Prostate gland (tissue), 2 donors: ENCODE results near the gene C19orf33. TPM values are rescaled to one million over a fixed set of nuclear protein-coding genes. Genes with fewer than 3 reads are reported as not detected.

Experiments
- DNase-seq: peaks from one replicate; pipeline ENCODE4 v3.0.0-alpha.2; 2019; ENCODE audit warnings: low spot score
- H3K27ac ChIP-seq, 2 donors: fragments of 200-600 bp; sonication (generic); 2 replicates each; pipeline ENCODE4 v1.5.1; 2017 to 2019
- H3K27me3 ChIP-seq: fragments of 200-600 bp; sonication (generic); replicated peaks from 2 replicates; pipeline ENCODE4 v1.5.1; 2019; ENCODE audit not compliant: insufficient read depth
- H3K36me3 ChIP-seq, 2 donors: fragments of 200-600 bp; sonication (generic); 1 replicate in 1 of 2; 2 replicates in 1 of 2; pipeline versions ENCODE4 v1.5.1 to v1.8.1; 2017 to 2019
- H3K4me1 ChIP-seq: fragments of 200-600 bp; sonication (generic); replicated peaks from 2 replicates; pipeline ENCODE4 v1.5.1; 2019
- H3K4me3 ChIP-seq, 2 donors: fragments of 200-600 bp; sonication (generic); 2 replicates each; pipeline ENCODE4 v1.5.1; 2017 to 2019
- H3K9me3 ChIP-seq: fragments of 200-600 bp; sonication (generic); 2 replicates; pipeline ENCODE4 v1.5.1; 2017
- CTCF ChIP-seq, 4 experiments: fragments of 200-600 bp in 2 of 4; fragments of 450-650 bp in 2 of 4; sonication (generic) in 2 of 4; IDR thresholded peaks; 1 replicate in 3 of 4; 2 replicates in 1 of 4; pipeline ENCODE4 v1.5.1; 2016 to 2019; ENCODE audit warnings: antibody characterized with exemption in 4 of 4, mild to moderate bottlenecking in 2 of 4, moderate library complexity in 2 of 4
- POLR2A ChIP-seq: fragments of 450-650 bp; IDR thresholded peaks from one replicate; pipeline ENCODE4 v1.6.1; 2016; ENCODE audit warnings: antibody characterized with exemption, mild to moderate bottlenecking
- POLR2AphosphoS5 ChIP-seq: sonication (generic); formaldehyde crosslinking; IDR thresholded peaks from one replicate; pipeline ENCODE4 v1.6.1; 2017; ENCODE audit warnings: antibody characterized with exemption
- WGBS: methylation state at CpG from one replicate; pipeline ENCODE4 v1.1.5; 2018; 5-methylcytosine and 5-hydroxymethylcytosine counted together
- intact Hi-C: fragments of 100-400 bp; cut with DNase I; formaldehyde crosslinking; loops from one replicate; pipeline ENCODE4 v1.14.2; 2022
- total RNA-seq, 2 donors: library from RNA; depleted of rRNA; stranded (reverse); fragments of >200 nt; gene quantifications; one replicate each; pipeline ENCODE4 v1.1.0, GENCODE V29; 2016

C19orf33 gene
- total RNA-seq, 2 donors from 2014 or later = 9.7 to 15.5 TPM

DNA sequence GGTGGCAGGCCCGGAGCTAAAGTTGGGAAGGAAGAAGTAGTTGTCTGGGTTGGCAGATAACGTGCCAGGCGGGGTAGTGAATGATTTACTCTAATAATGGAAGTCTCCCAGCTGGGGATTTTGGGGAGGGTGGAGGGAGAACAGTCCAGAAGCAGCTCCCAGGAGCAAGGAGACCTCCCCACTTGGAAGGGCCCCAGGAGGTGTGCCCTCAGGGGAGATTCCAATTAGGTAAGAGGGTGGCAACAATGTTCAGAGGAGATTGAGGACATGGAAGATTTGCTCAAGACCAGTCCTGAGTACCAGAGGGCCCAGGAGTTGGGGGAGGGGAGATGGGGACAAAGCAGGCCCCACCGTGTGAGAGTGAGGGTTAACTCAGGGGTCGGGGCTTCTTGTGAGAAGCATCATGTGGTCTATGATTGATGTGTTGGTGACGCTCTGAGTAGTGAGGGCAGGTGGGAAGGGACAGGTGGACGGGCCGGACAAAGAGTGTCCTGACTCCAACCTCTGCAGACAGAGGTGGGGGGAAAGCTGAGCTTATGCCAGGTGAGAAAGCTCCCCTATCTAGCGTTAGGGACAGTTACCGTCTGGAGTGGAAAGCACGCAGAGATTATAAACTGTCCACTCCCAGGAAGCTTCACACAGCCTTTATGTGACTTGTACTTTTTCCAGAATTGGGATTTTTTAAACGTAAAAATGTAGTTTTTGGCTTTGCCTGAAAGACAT is 36.1 kb upstream of the C19orf33 start:
- H3K4me1 ChIP-seq = peaks cover 11% of the 10 kb centered on the region
- intact Hi-C loops = no loop called here
- TF ChIP-seq POLR2A = peak; percentile 15
- TF ChIP-seq CTCF (IDR thresholded peaks at IDR 0.05) = no peak
- TF ChIP-seq POLR2AphosphoS5 = no peak
- peak overlapping the region; percentile 92 to 93 for H3K27ac ChIP-seq
- DNase-seq = peak; percentile 51
- H3K36me3 ChIP-seq = no peaks in the 10 kb centered on the region
- peak overlapping the region in 1 of 2 donors; percentile 81 for H3K4me3 ChIP-seq
- H3K9me3 ChIP-seq = no peaks in the 10 kb centered on the region
- WGBS = 38% methylated on average over 12 of the region's 12 CpGs
- H3K27me3 ChIP-seq = no peaks in the 10 kb centered on the region

- Histone ChIP-seq H3K27me3 (no peaks in the 10 kb centered on the region), H3K4me1 (peaks cover 17% of the 10 kb centered on the region), H3K36me3 (no peaks in the 10 kb centered on the region), H3K27ac (peak overlapping the region; percentile 92 to 93), H3K9me3 (no peaks in the 10 kb centered on the region), H3K4me3 (no peak overlapping the region)
- DNase-seq = no peak
- no peak for TF ChIP-seq POLR2A
- TF ChIP-seq CTCF (IDR thresholded peaks at IDR 0.05) = no peak
- TF ChIP-seq POLR2AphosphoS5 = no peak
- intact Hi-C loops = no loop called here
- WGBS = 67% methylated on average over 8 of the region's 8 CpGs
These were observed 35.5 kb upstream of the C19orf33 start for GRCh38 chr19:38268539-38268938.

GRCh38 chr19:38270587-38271167 is 33.4 kb upstream of the C19orf33 start:
- Histone ChIP-seq H3K27me3 (no peaks in the 10 kb centered on the region), H3K4me1 (peaks cover 24% of the 10 kb centered on the region), H3K36me3 (no peaks in the 10 kb centered on the region), H3K9me3 (no peaks in the 10 kb centered on the region), H3K27ac (peak overlapping the region in 1 of 2 donors; percentile 44), H3K4me3 (no peak overlapping the region)
- no peak for DNase-seq
- intact Hi-C loops = no loop called here
- WGBS = 72% methylated on average over 5 of the region's 5 CpGs
- no peak for TF ChIP-seq POLR2A
- no peak for TF ChIP-seq CTCF (IDR thresholded peaks at IDR 0.05)

- Histone ChIP-seq H3K27me3 (no peaks in the 10 kb centered on the region), H3K4me1 (peaks cover 41% of the 10 kb centered on the region), H3K4me3 (no peak overlapping the region), H3K27ac (no peak overlapping the region), H3K36me3 (no peaks in the 10 kb centered on the region), H3K9me3 (no peaks in the 10 kb centered on the region)
- DNase-seq = no peak
- 64% methylated on average over 2 of the region's 2 CpGs for WGBS
- no peak for TF ChIP-seq POLR2AphosphoS5
- TF ChIP-seq CTCF (IDR thresholded peaks at IDR 0.05) = no peak
- no peak for TF ChIP-seq POLR2A
- intact Hi-C loops = no loop called here
These were observed 30.6 kb upstream of the C19orf33 start for GRCh38 chr19:38273499-38273898.

GRCh38 chr19:38274739-38275138 is 29.3 kb upstream of the C19orf33 start:
- intact Hi-C loops = no loop called here
- 33% methylated on average over 9 of the region's 9 CpGs for WGBS
- no peak for TF ChIP-seq CTCF (IDR thresholded peaks at IDR 0.05)
- TF ChIP-seq POLR2AphosphoS5 = peak; percentile 24
- TF ChIP-seq POLR2A = no peak
- H3K4me3 ChIP-seq = no peak overlapping the region
- H3K36me3 ChIP-seq = no peaks in the 10 kb centered on the region
- H3K27ac ChIP-seq = peak overlapping the region in 1 of 2 donors; percentile 19
- H3K9me3 ChIP-seq = no peaks in the 10 kb centered on the region
- no peaks in the 10 kb centered on the region for H3K27me3 ChIP-seq
- H3K4me1 ChIP-seq = peaks cover 45% of the 10 kb centered on the region
- peak; percentile 58 for DNase-seq
